ENCODE results near the gene ZFP90.
A peak's percentile ranks its signal among the peaks of the same experiment; 100 is the strongest.
"Not testable (repeated sequence)": the region's sequence is repeated elsewhere in the genome, so short reads cannot be mapped to it uniquely, and the experiment has no call there.

Gene ZFP90

GRCh38 chr16:68519225-68519745, 19.8 kb upstream of the ZFP90 start:
- DNase-seq, result no peak

GRCh38 chr16:68520649-68521086, 18.4 kb upstream of the ZFP90 start:
- peak; percentile 86 for DNase-seq

GRCh38 chr16:68524069-68524820, 14.8 kb upstream of the ZFP90 start:
- no peak for DNase-seq

GRCh38 chr16:68526143-68526781, 12.8 kb upstream of the ZFP90 start:
- no peak for DNase-seq

- no peak for DNase-seq
Measured at GRCh38 chr16:68526782-68527145, 12.3 kb upstream of the ZFP90 start.

- no peak for DNase-seq
Measured at GRCh38 chr16:68528233-68528632, 10.9 kb upstream of the ZFP90 start.

GRCh38 chr16:68528686-68529379, 10.3 kb upstream of the ZFP90 start:
- peak; percentile 88 for DNase-seq

- no peak for DNase-seq
Measured at GRCh38 chr16:68529608-68529930, 9.5 kb upstream of the ZFP90 start.

GRCh38 chr16:68529931-68530701, 9.0 kb upstream of the ZFP90 start:
- peak; percentile 93 for DNase-seq

- DNase-seq, result no peak
Measured at GRCh38 chr16:68533937-68534336, 5.2 kb upstream of the ZFP90 start.

- DNase-seq, result no peak
Measured at GRCh38 chr16:68535331-68535730, 3.8 kb upstream of the ZFP90 start.

GRCh38 chr16:68539711-68540239, 684 bp downstream of the ZFP90 start:
- no peak for DNase-seq

- no peak for DNase-seq
Measured at GRCh38 chr16:68548947-68549346, 9.9 kb downstream of the ZFP90 start.

- DNase-seq, result no peak
Measured at GRCh38 chr16:68553186-68553585, 14.1 kb downstream of the ZFP90 start.

GRCh38 chr16:68560341-68560740, 21.2 kb downstream of the ZFP90 start:
- DNase-seq, result not testable (repeated sequence)

- no peak for DNase-seq
Measured at GRCh38 chr16:68563631-68564381, 24.7 kb downstream of the ZFP90 start.

- no peak for DNase-seq
Measured at GRCh38 chr16:68564382-68564985, 25.4 kb downstream of the ZFP90 start.

GRCh38 chr16:68574479-68574878, 35.4 kb downstream of the ZFP90 start:
- DNase-seq, result no peak

- DNase-seq, result no peak
Measured at GRCh38 chr16:68575082-68575481, 36.0 kb downstream of the ZFP90 start.

- DNase-seq, result no peak
Measured at GRCh38 chr16:68577352-68577853, 38.3 kb downstream of the ZFP90 start.

Data from activated naive CD4-positive, alpha-beta T cell treated with anti-CD3 and anti-CD28 coated beads, Interleukin-2, amount 50 U/mL, for 16 hours (primary cell).